Endothelial cell of umbilical vein (primary cell): ENCODE results near the gene UNC5B. TPM values are rescaled to one million over a fixed set of nuclear protein-coding genes. Genes with fewer than 3 reads are reported as not detected.

Source experiments
- BruUV-seq: library from RNA; stranded (reverse); fragments of 400-500 nt; replicated peaks from 2 replicates; lab custom pipeline; 2021; lab: Mats Ljungman, UMichigan
- CTCF ChIA-PET: fragments of 300-600, 350-600 bp; sonication (Branson Sonifier 250); formaldehyde crosslinking; loops from one replicate; lab custom pipeline; 2021; ENCODE audit warnings: antibody characterized with exemption, inconsistent platforms; lab: Charles Lee
- POLR2A ChIA-PET: fragments of 300-600, 350-600 bp; sonication (Branson Sonifier 250); formaldehyde crosslinking; loops from one replicate; lab custom pipeline; 2021; ENCODE audit warnings: antibody characterized with exemption, inconsistent platforms; lab: Charles Lee
- DNase-seq: peaks from one replicate; pipeline ENCODE4 v3.0.0-alpha.2; 2011; ENCODE audit warnings: low read depth, low spot score
- FAIRE-seq: peaks from 2 replicates; lab custom pipeline; 2011; peaks lifted over from hg19 to GRCh38; lab: Jason Lieb, UNC
- H2AFZ ChIP-seq: 2 replicates; pipeline ENCODE4 v1.6.0; 2012; ENCODE audit warnings: low read depth, low read length, control low read depth, inconsistent platforms
- H3K27ac ChIP-seq: 2 replicates; pipeline ENCODE4 v1.5.1; 2011; ENCODE audit warnings: low read depth, mild to moderate bottlenecking, control low read depth, low read length, moderate library complexity; ENCODE audit not compliant: insufficient read depth
- H3K27me3 ChIP-seq, 2 experiments: 2 replicates each; pipeline versions ENCODE4 v1.6.0 to v1.6.1; 2011; ENCODE audit warnings: low read length in 2 of 2, mixed read lengths in 1 of 2; ENCODE audit not compliant: control insufficient read depth in 2 of 2, insufficient read depth in 2 of 2
- H3K36me3 ChIP-seq, 2 experiments: 2 replicates in 1 of 2; 3 replicates in 1 of 2; pipeline ENCODE4 v1.5.1; 2011; ENCODE audit warnings: low read length in 2 of 2, mild to moderate bottlenecking in 1 of 2, moderate library complexity in 1 of 2; ENCODE audit not compliant: control insufficient read depth in 2 of 2, insufficient read depth in 2 of 2; ENCODE audit errors: extremely low read depth in 1 of 2
- H3K4me1 ChIP-seq: 3 replicates; pipeline ENCODE4 v1.5.1; 2011; ENCODE audit warnings: mild to moderate bottlenecking, low read length; ENCODE audit not compliant: control insufficient read depth, insufficient read depth; ENCODE audit errors: extremely low read depth
- H3K4me2 ChIP-seq: 2 replicates; pipeline ENCODE4 v1.6.1; 2011; ENCODE audit warnings: low read length, control low read depth, mixed read lengths; ENCODE audit not compliant: insufficient read depth
- H3K4me3 ChIP-seq, 3 experiments: fragments of 200-600 bp in 1 of 3; sonication (generic), shearing (Covaris generic) in 1 of 3; replicated peaks in 1 of 3; 2 replicates each; pipeline ENCODE4 v1.5.1; 2011 to 2016; ENCODE audit warnings: control low read depth in 3 of 3, low read length in 3 of 3, mild to moderate bottlenecking in 2 of 3, inconsistent platforms in 1 of 3, low read depth in 1 of 3, moderate library complexity in 1 of 3; ENCODE audit not compliant: insufficient read depth in 1 of 3
- H3K79me2 ChIP-seq: 2 replicates; pipeline ENCODE4 v1.6.0; 2012; ENCODE audit warnings: low read length, inconsistent platforms; ENCODE audit not compliant: control insufficient read depth, insufficient read depth
- H3K9ac ChIP-seq: replicated peaks from 2 replicates; pipeline ENCODE3; 2011; ENCODE audit warnings: low read length, control low read depth; ENCODE audit not compliant: insufficient read depth; ENCODE audit errors: extremely low read depth
- H3K9me1 ChIP-seq: replicated peaks from 3 replicates; pipeline ENCODE4 v1.6.0; 2011; ENCODE audit warnings: mild to moderate bottlenecking, low read length; ENCODE audit not compliant: control insufficient read depth, insufficient read depth; ENCODE audit errors: extremely low read depth
- H3K9me3 ChIP-seq: replicated peaks from 2 replicates; pipeline ENCODE4 v1.5.1; 2012; ENCODE audit warnings: low read length, inconsistent platforms; ENCODE audit not compliant: control insufficient read depth, insufficient read depth
- H4K20me1 ChIP-seq: replicated peaks from 2 replicates; pipeline ENCODE3; 2011; ENCODE audit warnings: mild to moderate bottlenecking, low read length; ENCODE audit not compliant: control insufficient read depth, insufficient read depth; ENCODE audit errors: extremely low read depth
- EZH2 ChIP-seq: IDR thresholded peaks from 2 replicates; pipeline ENCODE4 v1.6.1; 2012; ENCODE audit warnings: borderline replicate concordance, low read depth, mild to moderate bottlenecking, moderate library complexity, low read length, inconsistent platforms; ENCODE audit not compliant: severe bottlenecking
- FOS ChIP-seq: IDR thresholded peaks from 2 replicates; pipeline ENCODE4 v1.6.1; 2011; ENCODE audit warnings: mild to moderate bottlenecking, low read length, moderate library complexity, borderline replicate concordance; ENCODE audit not compliant: insufficient read depth
- GATA2 ChIP-seq: IDR thresholded peaks from 2 replicates; pipeline ENCODE4 v1.7.0; 2011; ENCODE audit warnings: low read depth, mild to moderate bottlenecking, moderate library complexity, mixed read lengths, low read length; ENCODE audit not compliant: insufficient read length, insufficient read depth
- JUN ChIP-seq: IDR thresholded peaks from 2 replicates; pipeline ENCODE4 v1.6.1; 2011; ENCODE audit warnings: borderline replicate concordance, low read depth; ENCODE audit not compliant: insufficient read length, insufficient read depth
- MYC ChIP-seq: IDR thresholded peaks from one replicate; pipeline ENCODE4 v1.6.1; 2011; ENCODE audit warnings: mild to moderate bottlenecking, low read depth, low read length
- POLR2A ChIP-seq: IDR thresholded peaks from 2 replicates; pipeline ENCODE4 v1.6.1; 2012; ENCODE audit warnings: low read depth, mild to moderate bottlenecking, control low read depth, low read length
- POLR2AphosphoS5 ChIP-seq: IDR thresholded peaks from 2 replicates; pipeline ENCODE4 v1.6.1; 2012; ENCODE audit warnings: low read depth, mild to moderate bottlenecking, control low read depth, low read length, moderate library complexity; ENCODE audit not compliant: insufficient read depth
- dilution Hi-C: fragments of 300-500 bp; cut with MboI; formaldehyde crosslinking; loops from one replicate; pipeline ENCODE4 v1.15.0; 2019; ENCODE audit warnings: low sequenced_read_pairs; ENCODE audit not compliant: extremely low pct_ligation_motif_present
- intact Hi-C: fragments of 100-400 bp; cut with micrococcal nuclease; formaldehyde crosslinking; loops from one replicate; pipeline ENCODE4 v1.10.0; 2022
- polyA plus RNA-seq, 4 experiments: library from polyadenylated mRNA; depleted of rRNA in 3 of 4; stranded (reverse) in 3 of 4; unstranded in 1 of 4; fragments of >200 nt; gene quantifications; 2 replicates each; pipeline versions ENCODE4 v1.2.1 to v1.2.3, GENCODE V29; 2011 to 2012; ENCODE audit warnings: missing spikeins in 1 of 4
- total RNA-seq: library from RNA; stranded (reverse); gene quantifications from 2 replicates; pipeline ENCODE4 v1.2.3, GENCODE V29; 2021
- TF ChIP-seq, protein P1 (sequence below), 2 donors: IDR thresholded peaks; 1 replicate in 1 of 2; 2 replicates in 1 of 2; pipeline ENCODE4 v1.5.1; 2011; ENCODE audit warnings: low read length in 2 of 2, mild to moderate bottlenecking in 2 of 2, moderate library complexity in 2 of 2, control low read depth in 1 of 2, inconsistent platforms in 1 of 2, low read depth in 1 of 2; ENCODE audit not compliant: insufficient read depth in 1 of 2; ENCODE audit errors: extremely low read depth in 1 of 2
- TF ChIP-seq, protein P2 (sequence below): IDR thresholded peaks from 2 replicates; pipeline ENCODE4 v1.6.1; 2011; ENCODE audit not compliant: insufficient read depth, insufficient read length

Gene UNC5B
- total and polyA plus RNA-seq, 2 donors (not counting 3 experiments of a cell fraction or from before 2014, with no cell fraction given) = 0.39 to 2.5 TPM

DNA sequence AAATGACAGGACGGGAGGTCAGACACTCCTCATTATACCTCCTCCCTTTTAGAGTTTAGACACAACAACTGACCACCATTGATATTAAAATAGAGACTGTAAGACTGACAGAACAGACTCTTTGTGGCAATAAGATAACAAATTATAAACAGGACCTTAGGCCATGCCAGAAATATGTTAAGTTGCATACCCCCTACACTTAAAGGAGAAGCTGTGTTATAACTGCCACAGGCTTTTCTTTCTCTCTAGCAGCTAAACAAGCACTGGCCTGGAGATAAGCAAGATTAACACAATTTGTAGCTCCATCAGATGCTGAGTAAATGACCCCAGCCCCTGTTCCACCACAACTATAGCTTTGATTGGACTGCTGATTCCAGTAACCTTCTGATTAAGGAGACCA, 10.5 kb upstream of the UNC5B start:
- no peak overlapping the region for H3K4me2 ChIP-seq
- POLR2A ChIA-PET = no interaction called here
- no peak overlapping the region for H3K9ac ChIP-seq
- H3K4me3 ChIP-seq = no peak overlapping the region
- H3K4me1 ChIP-seq = peaks cover 17% of the 10 kb centered on the region
- no peak for TF ChIP-seq POLR2AphosphoS5
- no peak for TF ChIP-seq GATA2
- no peak for TF ChIP-seq JUN
- no peak for TF ChIP-seq EZH2
- no peak for TF ChIP-seq MYC
- TF ChIP-seq, protein P1, sequence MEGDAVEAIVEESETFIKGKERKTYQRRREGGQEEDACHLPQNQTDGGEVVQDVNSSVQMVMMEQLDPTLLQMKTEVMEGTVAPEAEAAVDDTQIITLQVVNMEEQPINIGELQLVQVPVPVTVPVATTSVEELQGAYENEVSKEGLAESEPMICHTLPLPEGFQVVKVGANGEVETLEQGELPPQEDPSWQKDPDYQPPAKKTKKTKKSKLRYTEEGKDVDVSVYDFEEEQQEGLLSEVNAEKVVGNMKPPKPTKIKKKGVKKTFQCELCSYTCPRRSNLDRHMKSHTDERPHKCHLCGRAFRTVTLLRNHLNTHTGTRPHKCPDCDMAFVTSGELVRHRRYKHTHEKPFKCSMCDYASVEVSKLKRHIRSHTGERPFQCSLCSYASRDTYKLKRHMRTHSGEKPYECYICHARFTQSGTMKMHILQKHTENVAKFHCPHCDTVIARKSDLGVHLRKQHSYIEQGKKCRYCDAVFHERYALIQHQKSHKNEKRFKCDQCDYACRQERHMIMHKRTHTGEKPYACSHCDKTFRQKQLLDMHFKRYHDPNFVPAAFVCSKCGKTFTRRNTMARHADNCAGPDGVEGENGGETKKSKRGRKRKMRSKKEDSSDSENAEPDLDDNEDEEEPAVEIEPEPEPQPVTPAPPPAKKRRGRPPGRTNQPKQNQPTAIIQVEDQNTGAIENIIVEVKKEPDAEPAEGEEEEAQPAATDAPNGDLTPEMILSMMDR (IDR thresholded peaks at IDR 0.05; ENCODE audit: extremely low read depth in 1 of 2, insufficient read depth in 1 of 2, low read depth in 1 of 2, low read length in 2 of 2) = no peak
- no peak for TF ChIP-seq POLR2A
- TF ChIP-seq, protein P2, sequence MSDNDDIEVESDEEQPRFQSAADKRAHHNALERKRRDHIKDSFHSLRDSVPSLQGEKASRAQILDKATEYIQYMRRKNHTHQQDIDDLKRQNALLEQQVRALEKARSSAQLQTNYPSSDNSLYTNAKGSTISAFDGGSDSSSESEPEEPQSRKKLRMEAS = no peak
- no peak for TF ChIP-seq FOS
- no peak overlapping the region for H3K27ac ChIP-seq
- peaks cover 4 to 10% of the 10 kb centered on the region in 2 experiments for H3K27me3 ChIP-seq
- H3K79me2 ChIP-seq = no peaks in the 10 kb centered on the region
- CTCF ChIA-PET = no interaction called here
- no peaks in the 10 kb centered on the region for H3K9me3 ChIP-seq
- H3K36me3 ChIP-seq = no peaks in the 10 kb centered on the region
- no TSS peak for BruUV-seq
- no peak overlapping the region for H2AFZ ChIP-seq
- dilution Hi-C loops (no loop called here), intact Hi-C loops (loop anchor here (10.0 kb wide), 1 partner anchor 137 kb away; no protein-coding TSS in a partner anchor)
- FAIRE-seq (no peak), DNase-seq (no peak)
- H3K9me1 ChIP-seq = no peaks in the 10 kb centered on the region
- H4K20me1 ChIP-seq = no peaks in the 10 kb centered on the region
